ENCODE results near the gene SMU1. TPM values are rescaled to one million over a fixed set of nuclear protein-coding genes. Genes with fewer than 3 reads are reported as not detected.
A peak's percentile ranks its signal among the peaks of the same experiment; 100 is the strongest.

SMU1 gene
- total RNA-seq, 2 experiments from 2014 or later: 22.0 to 27.9 TPM

DNA sequence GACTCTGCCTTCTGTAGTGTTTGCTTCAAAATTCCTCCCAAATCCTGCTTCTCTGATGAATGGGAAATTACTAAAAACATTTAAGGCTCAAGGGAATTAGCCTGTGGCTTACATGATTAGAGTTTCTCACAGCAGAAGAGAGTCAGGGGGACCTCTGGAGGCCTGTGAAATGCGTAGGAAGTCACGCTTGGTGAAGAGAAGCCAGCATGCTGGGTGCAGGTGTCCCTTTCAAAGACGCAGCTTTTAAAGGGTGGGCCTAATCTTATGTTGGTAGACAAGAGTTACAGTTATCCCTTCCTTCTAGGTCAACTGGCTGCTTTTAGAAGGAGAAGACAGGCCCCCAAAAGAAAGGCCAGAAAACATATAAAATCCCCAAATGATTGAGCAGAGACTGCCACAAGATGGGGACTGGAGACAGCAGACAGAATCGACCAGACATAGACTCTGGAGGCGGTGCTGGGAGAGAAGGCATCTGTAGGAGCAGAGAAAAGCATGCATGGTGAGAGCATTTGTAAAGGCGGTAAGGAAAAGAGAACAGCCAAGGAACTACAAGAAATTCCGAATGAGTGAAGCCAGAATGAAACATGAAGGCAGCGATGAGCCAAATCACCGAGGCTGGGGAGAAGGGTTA is 48.4 kb upstream of the SMU1 start:
- CTCF ChIA-PET (ENCODE audit: unreplicated experiment): interaction anchor here (0.6 kb wide), 1 partner anchor 45 kb away, joined by 3 read pairs; no protein-coding TSS in a partner anchor
- H3K4me2 ChIP-seq (ENCODE audit: low read length): no peak overlapping the region
- TF ChIP-seq, protein P1, sequence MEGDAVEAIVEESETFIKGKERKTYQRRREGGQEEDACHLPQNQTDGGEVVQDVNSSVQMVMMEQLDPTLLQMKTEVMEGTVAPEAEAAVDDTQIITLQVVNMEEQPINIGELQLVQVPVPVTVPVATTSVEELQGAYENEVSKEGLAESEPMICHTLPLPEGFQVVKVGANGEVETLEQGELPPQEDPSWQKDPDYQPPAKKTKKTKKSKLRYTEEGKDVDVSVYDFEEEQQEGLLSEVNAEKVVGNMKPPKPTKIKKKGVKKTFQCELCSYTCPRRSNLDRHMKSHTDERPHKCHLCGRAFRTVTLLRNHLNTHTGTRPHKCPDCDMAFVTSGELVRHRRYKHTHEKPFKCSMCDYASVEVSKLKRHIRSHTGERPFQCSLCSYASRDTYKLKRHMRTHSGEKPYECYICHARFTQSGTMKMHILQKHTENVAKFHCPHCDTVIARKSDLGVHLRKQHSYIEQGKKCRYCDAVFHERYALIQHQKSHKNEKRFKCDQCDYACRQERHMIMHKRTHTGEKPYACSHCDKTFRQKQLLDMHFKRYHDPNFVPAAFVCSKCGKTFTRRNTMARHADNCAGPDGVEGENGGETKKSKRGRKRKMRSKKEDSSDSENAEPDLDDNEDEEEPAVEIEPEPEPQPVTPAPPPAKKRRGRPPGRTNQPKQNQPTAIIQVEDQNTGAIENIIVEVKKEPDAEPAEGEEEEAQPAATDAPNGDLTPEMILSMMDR (conservative IDR thresholded peaks at IDR 0.05; ENCODE audit: low read length): peak; percentile 30; the same call in 1 of the 2 replicates
- TF ChIP-seq EZH2phosphoT487 (IDR thresholded peaks at IDR 0.05; ENCODE audit: borderline replicate concordance, low read depth, low read length): no peak
- no peaks in the 10 kb centered on the region for H3K79me2 ChIP-seq (ENCODE audit: insufficient read depth, low read depth, low read length)
- intact Hi-C loops (cut with micrococcal nuclease; ENCODE audit: unreplicated experiment): no loop called here
- H3K9me2 ChIP-seq (ENCODE audit: insufficient read depth, low read length): no peaks in the 10 kb centered on the region
- H4K20me1 ChIP-seq (ENCODE audit: insufficient read depth, low read length): no peaks in the 10 kb centered on the region
- no peak overlapping the region for H2AFZ ChIP-seq (ENCODE audit: low read length)
- POLR2A ChIA-PET: interaction anchor here (1.2 kb wide), 1 partner anchor 16 kb away, joined by 3 read pairs; no protein-coding TSS in a partner anchor
- H3K36me3 ChIP-seq (ENCODE audit: insufficient read depth, low read length): peaks cover 31% of the 10 kb centered on the region
- H3K4me3 ChIP-seq (ENCODE audit: low read depth, low read length, poor library complexity, severe bottlenecking): no peak overlapping the region
- H3K9me3 ChIP-seq (ENCODE audit: low read length): no peaks in the 10 kb centered on the region
- peaks cover 11% of the 10 kb centered on the region for H3K4me1 ChIP-seq (ENCODE audit: insufficient read depth, low read length, poor library complexity, severe bottlenecking)
- DNase-seq (ENCODE audit: low spot score): peak; percentile 52
- H3K27ac ChIP-seq (ENCODE audit: low read depth, low read length, poor library complexity, severe bottlenecking): no peak overlapping the region
- BruUV-seq (replicated peaks): no TSS peak

DNA sequence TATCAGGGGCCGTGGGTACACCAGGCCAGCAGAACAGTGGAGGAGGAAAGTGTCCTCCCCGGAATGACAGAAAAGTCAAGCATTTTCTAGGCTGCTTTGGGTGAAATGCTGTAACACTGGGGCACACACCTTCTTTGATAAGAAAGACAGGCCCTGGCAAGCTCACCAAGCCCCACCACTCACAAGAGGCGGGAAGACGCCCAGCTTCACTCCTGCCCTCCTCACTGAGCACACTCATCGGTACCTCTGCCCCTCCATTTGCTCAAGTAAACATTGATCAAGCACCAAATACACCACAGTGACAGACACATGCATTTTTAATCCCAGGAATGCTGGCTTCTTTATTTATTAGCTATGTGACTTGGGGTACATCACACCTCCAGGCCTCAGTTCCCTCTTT is 47.6 kb upstream of the SMU1 start:
- POLR2A ChIA-PET: no interaction called here
- H3K4me2 ChIP-seq (ENCODE audit: low read length): no peak overlapping the region
- peaks cover 11% of the 10 kb centered on the region for H3K4me1 ChIP-seq (ENCODE audit: insufficient read depth, low read length, poor library complexity, severe bottlenecking)
- no peaks in the 10 kb centered on the region for H3K9me3 ChIP-seq (ENCODE audit: low read length)
- H3K9me2 ChIP-seq (ENCODE audit: insufficient read depth, low read length): no peaks in the 10 kb centered on the region
- DNase-seq (ENCODE audit: low spot score): no peak
- intact Hi-C loops (cut with micrococcal nuclease; ENCODE audit: unreplicated experiment): no loop called here
- H2AFZ ChIP-seq (ENCODE audit: low read length): no peak overlapping the region
- no peak overlapping the region for H3K27ac ChIP-seq (ENCODE audit: low read depth, low read length, poor library complexity, severe bottlenecking)
- BruUV-seq (replicated peaks): no TSS peak
- TF ChIP-seq, protein P1 (conservative IDR thresholded peaks at IDR 0.05; ENCODE audit: low read length): no peak
- no peak for TF ChIP-seq EZH2phosphoT487 (IDR thresholded peaks at IDR 0.05; ENCODE audit: borderline replicate concordance, low read depth, low read length)
- H3K79me2 ChIP-seq (ENCODE audit: insufficient read depth, low read depth, low read length): no peaks in the 10 kb centered on the region
- CTCF ChIA-PET (ENCODE audit: unreplicated experiment): no interaction called here
- H4K20me1 ChIP-seq (ENCODE audit: insufficient read depth, low read length): no peaks in the 10 kb centered on the region
- peaks cover 33% of the 10 kb centered on the region for H3K36me3 ChIP-seq (ENCODE audit: insufficient read depth, low read length)
- no peak overlapping the region for H3K4me3 ChIP-seq (ENCODE audit: low read depth, low read length, poor library complexity, severe bottlenecking)

DNA sequence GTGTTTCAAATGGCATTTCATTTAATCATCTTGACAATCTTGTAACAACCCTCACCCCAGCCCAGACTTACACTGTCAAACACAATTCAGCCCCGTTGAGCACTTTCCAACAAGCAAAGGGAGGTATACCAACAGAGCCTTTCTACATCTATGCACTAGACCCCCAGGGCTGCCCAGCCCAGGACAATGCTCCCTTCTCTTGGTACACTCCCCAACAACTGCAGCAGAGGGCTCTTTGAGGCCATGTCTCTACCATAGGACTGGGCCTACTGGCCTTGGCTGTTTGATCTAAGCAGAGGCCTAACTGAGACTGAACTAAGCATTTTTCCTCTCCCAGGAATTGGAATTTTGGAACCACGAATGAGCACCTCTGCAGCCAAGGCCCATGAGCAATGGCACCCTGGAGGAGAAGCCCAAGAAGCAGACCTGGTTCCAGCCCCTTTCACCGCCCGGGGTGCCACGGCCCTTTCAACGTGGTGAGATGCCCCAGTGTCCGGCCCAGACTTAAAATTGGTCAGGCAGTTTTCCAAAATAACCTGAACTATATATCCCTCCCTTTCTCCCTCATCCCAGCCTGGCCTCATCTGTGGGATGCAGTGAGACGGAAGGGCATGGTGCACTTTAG is 47.0 kb upstream of the SMU1 start:
- no peak overlapping the region for H3K4me2 ChIP-seq (ENCODE audit: low read length)
- no peaks in the 10 kb centered on the region for H3K9me2 ChIP-seq (ENCODE audit: insufficient read depth, low read length)
- H3K4me3 ChIP-seq (ENCODE audit: low read depth, low read length, poor library complexity, severe bottlenecking): no peak overlapping the region
- TF ChIP-seq, protein P1 (conservative IDR thresholded peaks at IDR 0.05; ENCODE audit: low read length): no peak
- BruUV-seq (replicated peaks): no TSS peak
- H4K20me1 ChIP-seq (ENCODE audit: insufficient read depth, low read length): no peaks in the 10 kb centered on the region
- no peak overlapping the region for H3K27ac ChIP-seq (ENCODE audit: low read depth, low read length, poor library complexity, severe bottlenecking)
- H2AFZ ChIP-seq (ENCODE audit: low read length): no peak overlapping the region
- no peaks in the 10 kb centered on the region for H3K9me3 ChIP-seq (ENCODE audit: low read length)
- peaks cover 28% of the 10 kb centered on the region for H3K36me3 ChIP-seq (ENCODE audit: insufficient read depth, low read length)
- intact Hi-C loops (cut with micrococcal nuclease; ENCODE audit: unreplicated experiment): no loop called here
- DNase-seq (ENCODE audit: low spot score): no peak
- ChIA-PET CTCF (ENCODE audit: unreplicated experiment) (no interaction called here), POLR2A (no interaction called here)
- H3K4me1 ChIP-seq (ENCODE audit: insufficient read depth, low read length, poor library complexity, severe bottlenecking): peaks cover 11% of the 10 kb centered on the region
- no peaks in the 10 kb centered on the region for H3K79me2 ChIP-seq (ENCODE audit: insufficient read depth, low read depth, low read length)

Data from OCI-LY7 (cell line).